ENCODE data around the gene SIGLEC6. TPM values are rescaled to one million over a fixed set of nuclear protein-coding genes. Genes with fewer than 3 reads are reported as not detected.
A peak's percentile ranks its signal among the peaks of the same experiment; 100 is the strongest.

The SIGLEC6 gene
- total RNA-seq, 1 donor from 2014 or later = 28.7 TPM

DNA sequence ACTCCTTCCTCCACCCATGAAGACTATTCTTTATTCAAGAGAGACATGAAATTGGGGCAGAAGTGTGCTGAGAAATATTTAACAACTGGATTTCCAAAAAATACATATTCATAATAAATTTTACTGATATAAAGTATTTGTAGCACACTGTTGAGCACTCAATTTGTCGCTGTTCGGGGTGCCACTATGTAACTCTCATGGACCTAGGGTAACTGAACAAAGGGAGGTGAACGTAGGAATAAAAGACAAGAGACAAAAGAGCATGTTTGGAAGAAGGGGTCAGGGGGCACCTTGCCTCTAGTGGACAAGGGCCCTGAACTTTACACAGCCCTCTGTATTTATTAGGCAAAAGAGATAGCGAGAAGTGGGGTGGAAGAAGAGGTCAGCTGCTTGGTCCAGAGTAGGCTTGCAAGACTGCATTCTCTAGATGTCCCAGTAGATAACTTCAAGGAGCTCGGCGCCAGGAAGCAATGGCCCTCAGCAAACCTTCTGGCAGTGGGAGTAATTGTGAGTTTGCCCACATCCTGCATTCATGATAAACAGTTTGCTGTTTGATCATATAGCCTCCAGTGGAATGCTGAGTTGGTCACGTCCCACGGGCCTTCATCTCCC is 35.1 kb upstream of the SIGLEC6 start:
- intact Hi-C loops (cut with micrococcal nuclease) = no loop called here
- Mint-ChIP-seq H3K36me3 (ENCODE audit: low read depth) (peaks cover 7% of the 10 kb centered on the region), H3K4me1 (peaks cover 40% of the 10 kb centered on the region), H3K27me3 (no peaks in the 10 kb centered on the region), H3K27ac (no peak overlapping the region), H3K9me3 (no peaks in the 10 kb centered on the region), H3K4me3 (no peak overlapping the region)
- ChIA-PET CTCF (interaction anchor here (1.6 kb wide), 1 partner anchor 14 kb away, joined by 5 read pairs; no protein-coding TSS in a partner anchor), POLR2A (interaction anchor here (1.0 kb wide), 1 partner anchor 36 kb away, joined by 3 read pairs; no protein-coding TSS in a partner anchor)
- ATAC-seq (ENCODE audit: low read depth) (no peak), DNase-seq (no peak)
- TF ChIP-seq, protein P1, sequence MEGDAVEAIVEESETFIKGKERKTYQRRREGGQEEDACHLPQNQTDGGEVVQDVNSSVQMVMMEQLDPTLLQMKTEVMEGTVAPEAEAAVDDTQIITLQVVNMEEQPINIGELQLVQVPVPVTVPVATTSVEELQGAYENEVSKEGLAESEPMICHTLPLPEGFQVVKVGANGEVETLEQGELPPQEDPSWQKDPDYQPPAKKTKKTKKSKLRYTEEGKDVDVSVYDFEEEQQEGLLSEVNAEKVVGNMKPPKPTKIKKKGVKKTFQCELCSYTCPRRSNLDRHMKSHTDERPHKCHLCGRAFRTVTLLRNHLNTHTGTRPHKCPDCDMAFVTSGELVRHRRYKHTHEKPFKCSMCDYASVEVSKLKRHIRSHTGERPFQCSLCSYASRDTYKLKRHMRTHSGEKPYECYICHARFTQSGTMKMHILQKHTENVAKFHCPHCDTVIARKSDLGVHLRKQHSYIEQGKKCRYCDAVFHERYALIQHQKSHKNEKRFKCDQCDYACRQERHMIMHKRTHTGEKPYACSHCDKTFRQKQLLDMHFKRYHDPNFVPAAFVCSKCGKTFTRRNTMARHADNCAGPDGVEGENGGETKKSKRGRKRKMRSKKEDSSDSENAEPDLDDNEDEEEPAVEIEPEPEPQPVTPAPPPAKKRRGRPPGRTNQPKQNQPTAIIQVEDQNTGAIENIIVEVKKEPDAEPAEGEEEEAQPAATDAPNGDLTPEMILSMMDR (IDR thresholded peaks at IDR 0.05) = no peak

DNA sequence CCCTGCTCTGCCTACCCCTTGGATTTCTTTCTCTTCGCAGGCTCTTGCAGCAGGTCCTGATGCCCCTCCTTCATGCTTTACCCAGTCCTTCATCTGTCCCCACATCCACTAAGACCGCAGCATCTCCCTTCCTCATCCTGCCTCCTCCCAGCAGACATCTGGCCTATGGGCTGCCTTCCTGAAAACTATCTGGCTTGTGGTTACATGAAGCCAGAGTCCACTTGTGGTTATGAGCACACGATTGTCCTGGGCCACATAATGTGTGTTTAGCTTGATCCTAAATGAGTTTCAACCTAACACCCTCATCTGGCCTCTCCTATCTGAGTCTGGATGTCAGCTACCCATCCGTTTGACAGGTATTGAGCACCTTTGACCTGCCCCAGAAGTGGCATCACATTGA is 34.1 kb upstream of the SIGLEC6 start:
- Mint-ChIP-seq H3K27me3 (no peaks in the 10 kb centered on the region), H3K9me3 (no peaks in the 10 kb centered on the region), H3K36me3 (ENCODE audit: low read depth) (no peaks in the 10 kb centered on the region), H3K4me3 (no peak overlapping the region), H3K4me1 (peaks cover 33% of the 10 kb centered on the region), H3K27ac (no peak overlapping the region)
- no peak for ATAC-seq (ENCODE audit: low read depth)
- no peak for DNase-seq
- TF ChIP-seq, protein P1 (IDR thresholded peaks at IDR 0.05) = no peak
- POLR2A ChIA-PET = interaction anchor here (0.5 to 1.6 kb wide), 3 partner anchors 16 to 37 kb away, joined by 3 to 5 read pairs (median 4); no protein-coding TSS in a partner anchor
- CTCF ChIA-PET = interaction anchor here (1.6 to 1.8 kb wide), 3 partner anchors 12 to 93 kb away, joined by 5 to 9 read pairs (median 5); no protein-coding TSS in a partner anchor
- intact Hi-C loops (cut with micrococcal nuclease) = no loop called here

DNA sequence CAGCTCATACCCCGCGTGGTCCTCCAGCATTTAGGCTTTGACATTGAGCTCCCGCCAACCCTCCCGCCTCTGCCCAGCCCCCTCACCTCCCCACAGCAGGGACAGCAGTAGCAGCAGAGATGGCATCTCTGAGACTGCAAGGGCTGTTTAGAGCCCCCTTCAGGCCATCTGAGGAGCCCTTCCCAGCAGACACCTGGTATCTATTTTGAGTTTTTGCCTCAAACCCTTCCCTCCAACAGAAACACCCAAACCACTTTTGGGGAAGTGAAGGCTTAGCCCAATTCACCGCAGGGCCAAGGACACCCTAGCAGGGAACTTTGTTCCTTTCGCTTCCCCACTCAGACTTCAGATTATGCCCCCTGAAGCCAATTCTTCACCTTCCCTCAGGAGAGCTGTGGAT is 33.3 kb upstream of the SIGLEC6 start:
- DNase-seq = no peak
- Mint-ChIP-seq H3K27me3 (no peaks in the 10 kb centered on the region), H3K27ac (no peak overlapping the region), H3K4me3 (peak overlapping the region; percentile 24), H3K4me1 (peaks cover 30% of the 10 kb centered on the region), H3K9me3 (no peaks in the 10 kb centered on the region), H3K36me3 (ENCODE audit: low read depth) (no peaks in the 10 kb centered on the region)
- TF ChIP-seq, protein P1 (IDR thresholded peaks at IDR 0.05) = no peak
- peak; percentile 75 for ATAC-seq (ENCODE audit: low read depth)
- intact Hi-C loops (cut with micrococcal nuclease) = no loop called here
- CTCF ChIA-PET = interaction anchor here (0.6 to 1.8 kb wide), 5 partner anchors 11 to 93 kb away, joined by 3 to 9 read pairs (median 5); no protein-coding TSS in a partner anchor
- POLR2A ChIA-PET = interaction anchor here (1.6 kb wide), 1 partner anchor 35 kb away, joined by 4 read pairs; no protein-coding TSS in a partner anchor

DNA sequence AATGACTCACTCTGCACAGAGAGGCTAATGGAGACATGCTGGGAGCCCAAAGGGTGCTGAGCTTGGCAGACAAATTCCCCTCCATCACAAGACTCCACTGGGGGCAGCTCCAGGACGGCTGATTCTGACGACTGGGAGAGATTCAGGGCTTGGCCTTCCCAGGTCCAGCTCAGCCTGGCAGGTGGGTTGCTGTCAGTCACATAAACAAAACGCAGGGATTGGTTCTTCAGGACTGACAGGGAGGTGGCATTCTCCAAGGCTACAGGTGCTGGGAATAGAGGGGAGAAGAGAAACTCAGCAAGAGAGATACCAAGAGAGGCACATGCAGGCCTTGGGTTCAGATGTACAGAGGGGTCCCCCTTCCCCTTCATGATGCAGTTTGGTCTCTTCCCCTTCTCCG is 28.9 kb upstream of the SIGLEC6 start:
- H3K27me3 Mint-ChIP-seq = no peaks in the 10 kb centered on the region
- peaks cover 32% of the 10 kb centered on the region for H3K4me1 Mint-ChIP-seq

DNA sequence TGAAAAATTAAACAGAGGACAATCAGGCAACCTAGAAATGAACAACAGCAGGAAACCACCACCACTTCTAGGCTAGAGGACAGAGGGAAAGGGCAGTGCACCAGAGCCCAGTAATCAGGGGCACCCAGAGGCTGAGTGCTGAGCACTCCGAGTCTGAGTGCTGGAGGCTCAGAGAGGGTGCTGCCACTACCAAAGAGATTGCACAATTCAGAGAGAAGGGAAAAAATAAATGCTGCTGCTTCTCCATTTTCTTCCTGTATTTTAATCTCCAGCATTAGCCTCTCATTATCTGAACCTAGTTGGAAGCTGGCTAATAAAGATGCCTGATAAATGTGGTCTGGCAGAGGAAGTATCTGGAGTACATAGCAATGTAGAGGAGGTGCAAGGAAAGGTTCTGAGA is 27.8 kb upstream of the SIGLEC6 start:
- Mint-ChIP-seq H3K27ac (no peak overlapping the region), H3K4me1 (peaks cover 29% of the 10 kb centered on the region), H3K4me3 (no peak overlapping the region), H3K36me3 (ENCODE audit: low read depth) (peaks cover 22% of the 10 kb centered on the region), H3K9me3 (no peaks in the 10 kb centered on the region), H3K27me3 (no peaks in the 10 kb centered on the region)
- CTCF ChIA-PET = no interaction called here
- TF ChIP-seq, protein P1 (IDR thresholded peaks at IDR 0.05) = no peak
- POLR2A ChIA-PET = no interaction called here
- no peak for ATAC-seq (ENCODE audit: low read depth)
- DNase-seq = no peak
- intact Hi-C loops (cut with micrococcal nuclease) = no loop called here

More for the DNA sequence above, 28.9 kb upstream of the SIGLEC6 start:
- H3K4me3 Mint-ChIP-seq = no peak overlapping the region
- DNase-seq = no peak
- intact Hi-C loops (cut with micrococcal nuclease) = no loop called here
- no peak overlapping the region for H3K27ac Mint-ChIP-seq
- ChIA-PET POLR2A (no interaction called here), CTCF (no interaction called here)
- TF ChIP-seq, protein P1 (IDR thresholded peaks at IDR 0.05) = no peak
- H3K9me3 Mint-ChIP-seq = no peaks in the 10 kb centered on the region
- no peak for ATAC-seq (ENCODE audit: low read depth)
- H3K36me3 Mint-ChIP-seq (ENCODE audit: low read depth) = peaks cover 14% of the 10 kb centered on the region

All from activated B cell treated with CpG ODN at 0.5 μM for 24 hours (primary cell).